Hematopoietic multipotent progenitor cell treated with erythropoietin and hydrocortisone succinate and interleukin-3 and kit ligand, for 17 days (in vitro differentiated cells): Measurements from ENCODE around the gene ZDHHC12.
A peak's percentile ranks its signal among the peaks of the same experiment; 100 is the strongest.

Experiments used
- DNase-seq: peaks from one replicate; pipeline ENCODE4 v3.0.0-alpha.2; 2015; ENCODE audit warnings: low spot score

Gene ZDHHC12

GRCh38 chr9:128685636-128686489 is 38.1 kb downstream of the ZDHHC12 start:
- DNase-seq: peak; percentile 38

DNA sequence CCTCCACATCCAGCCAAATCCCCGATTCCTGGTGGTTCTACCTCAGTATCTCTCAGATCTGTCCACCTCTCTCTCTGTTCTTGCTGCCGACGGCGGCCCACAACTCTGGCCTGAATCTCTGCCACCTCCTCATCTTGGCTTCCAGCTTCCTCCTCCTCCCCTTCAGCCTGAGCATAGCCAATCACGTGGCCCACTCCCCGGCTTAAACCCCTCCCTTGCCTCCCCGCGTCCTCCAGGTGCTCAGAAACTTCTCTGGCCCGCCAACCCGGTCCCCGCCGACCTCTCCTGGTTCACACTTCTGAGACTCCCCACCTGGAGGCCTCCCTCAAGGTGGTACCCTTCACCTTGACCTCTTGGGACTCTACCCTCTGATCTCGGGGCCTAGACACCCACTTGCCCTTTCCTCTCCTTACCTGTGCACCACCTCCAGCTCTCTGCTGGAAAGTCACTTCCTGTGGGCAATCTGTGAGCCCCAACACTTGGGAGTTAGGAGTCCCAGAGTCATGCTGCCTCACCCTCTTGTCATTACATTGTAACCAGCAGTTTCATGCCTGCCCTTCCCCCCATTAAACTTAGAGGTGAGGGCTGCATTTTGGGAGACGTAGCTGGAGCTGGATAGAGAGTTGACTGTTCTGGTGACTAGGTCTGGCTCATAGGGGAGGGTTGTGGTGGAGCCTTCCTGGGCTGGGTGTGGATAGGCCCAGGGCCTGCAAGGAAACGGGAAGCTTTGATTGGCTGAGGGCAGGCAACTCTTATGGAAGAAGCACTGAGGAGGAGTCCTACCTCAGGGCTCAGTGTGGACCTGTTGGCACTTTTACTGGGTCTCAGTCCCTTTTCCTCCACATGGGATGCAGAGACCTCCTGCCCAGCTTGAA is 39.4 kb downstream of the ZDHHC12 start:
- no peak for DNase-seq

DNA sequence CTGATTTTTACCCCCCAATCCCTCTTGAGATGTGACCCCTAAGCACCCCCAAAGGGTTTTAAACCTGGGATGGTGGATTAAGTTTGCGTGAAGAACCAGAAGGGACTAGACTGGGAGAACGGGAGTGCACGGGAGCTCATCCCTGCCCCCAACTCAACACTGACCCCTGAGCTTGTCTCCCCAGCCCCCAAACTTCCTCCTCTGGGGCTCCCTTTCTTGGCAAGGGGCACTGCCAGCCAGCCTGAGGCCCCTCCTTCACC is 39.9 kb downstream of the ZDHHC12 start:
- DNase-seq: no peak

- DNase-seq: no peak
These were observed 40.4 kb downstream of the ZDHHC12 start for GRCh38 chr9:128683340-128684064.

GRCh38 chr9:128677794-128678193 is 46.1 kb downstream of the ZDHHC12 start:
- DNase-seq: no peak

DNA sequence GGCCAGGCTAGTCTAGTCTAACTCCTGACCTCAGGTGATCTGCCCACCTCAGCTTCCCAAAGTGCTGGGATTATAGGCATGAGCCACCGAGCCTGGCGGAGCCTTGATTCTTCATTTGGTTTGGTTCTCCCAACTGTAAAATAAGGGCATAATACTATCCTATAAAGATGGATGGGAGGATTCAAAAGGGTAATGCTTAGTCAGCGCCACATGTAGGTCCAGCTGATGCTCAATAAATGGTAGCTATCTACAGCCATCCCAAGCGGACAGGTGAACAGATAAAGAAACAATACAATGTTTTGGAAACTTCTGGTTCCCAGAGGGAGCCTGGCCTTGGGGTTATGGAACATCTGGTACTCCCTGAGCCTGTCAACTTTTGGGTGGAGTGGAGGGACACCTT is 48.5 kb downstream of the ZDHHC12 start:
- DNase-seq: no peak
